Kidney capillary endothelial cell (primary cell): ENCODE measurements around the gene HSCB.
"Not testable (repeated sequence)": the region's sequence is repeated elsewhere in the genome, so short reads cannot be mapped to it uniquely, and the experiment has no call there.

Experiments
- DNase-seq: peaks from one replicate; pipeline ENCODE4 v3.0.0-alpha.2; 2018; ENCODE audit warnings: low spot score

Gene HSCB

DNA sequence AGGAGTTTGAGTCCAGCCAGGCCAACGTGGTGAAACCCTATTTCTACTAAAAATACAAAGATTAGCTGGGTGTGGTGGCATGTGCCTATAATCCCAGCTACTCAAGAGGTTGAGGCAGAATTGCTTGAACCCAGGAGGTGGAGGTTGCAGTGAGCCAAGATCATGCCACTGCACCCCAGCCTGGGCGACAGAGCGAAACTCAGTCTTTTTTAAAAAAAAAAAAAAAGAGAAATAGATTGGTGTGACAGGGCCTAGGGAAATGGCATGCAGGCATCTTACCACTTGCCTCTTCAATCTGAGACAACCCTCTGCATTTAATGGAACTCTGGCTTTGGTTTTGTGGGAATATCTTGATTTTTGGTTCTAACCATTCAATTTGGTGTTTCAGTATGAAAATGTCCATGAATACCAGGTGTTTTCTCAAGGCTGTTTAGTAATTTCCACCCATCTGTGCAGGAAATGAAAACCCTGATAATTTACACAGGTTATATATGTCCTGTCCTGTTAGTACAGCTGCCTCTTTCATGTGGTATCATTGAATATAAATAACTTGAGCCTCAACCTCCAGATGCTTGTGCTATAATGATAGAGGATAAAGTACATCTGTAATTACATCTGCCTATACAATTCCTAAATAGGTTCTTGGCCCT lies 50.1 kb downstream of the HSCB start:
- no peak for DNase-seq

GRCh38 chr22:28792491-28793383 lies 50.9 kb downstream of the HSCB start:
- DNase-seq, result no peak

GRCh38 chr22:28793976-28794584 lies 52.2 kb downstream of the HSCB start:
- DNase-seq, result no peak

- DNase-seq, result no peak
Observed at GRCh38 chr22:28795071-28795693, 53.3 kb downstream of the HSCB start.

- DNase-seq, result no peak
Observed at GRCh38 chr22:28795932-28796856, 54.4 kb downstream of the HSCB start.

DNA sequence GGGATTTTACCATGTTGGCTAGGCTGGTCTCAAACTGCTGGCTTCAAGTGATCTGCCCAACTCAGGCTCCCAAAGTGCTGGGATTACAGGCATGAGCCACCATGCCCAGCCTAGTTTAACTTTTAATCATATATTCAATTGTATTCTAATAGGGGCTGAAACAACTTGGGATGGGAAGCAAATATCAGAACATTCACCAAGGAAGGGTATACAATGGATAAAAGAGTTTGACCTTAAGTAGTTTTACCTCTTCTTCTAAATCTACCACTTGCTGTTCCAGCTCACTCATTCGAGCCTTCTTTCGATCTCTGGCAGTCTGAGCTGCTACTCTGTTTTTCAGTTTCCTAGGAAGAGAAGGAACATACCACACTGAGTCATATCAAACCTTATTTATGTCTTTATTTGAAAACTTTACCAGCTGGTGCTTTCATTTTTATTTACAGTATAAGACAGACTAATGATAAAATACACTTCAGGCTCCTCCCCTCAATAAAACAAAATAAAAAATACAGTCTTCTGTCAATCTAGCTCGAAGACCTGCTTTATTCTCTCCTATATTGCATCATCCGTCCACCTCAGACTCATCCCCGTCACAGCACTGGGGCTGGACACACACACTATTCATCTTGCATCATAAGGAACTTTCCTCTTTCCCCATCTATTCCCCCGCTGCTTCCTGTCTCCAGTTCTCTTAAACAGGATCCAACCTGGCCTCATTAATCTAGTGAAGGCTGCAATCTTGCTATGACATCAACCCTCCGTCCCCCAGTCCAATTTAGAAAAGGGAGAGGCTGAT lies 57.2 kb downstream of the HSCB start:
- peak; percentile 76 for DNase-seq

DNA sequence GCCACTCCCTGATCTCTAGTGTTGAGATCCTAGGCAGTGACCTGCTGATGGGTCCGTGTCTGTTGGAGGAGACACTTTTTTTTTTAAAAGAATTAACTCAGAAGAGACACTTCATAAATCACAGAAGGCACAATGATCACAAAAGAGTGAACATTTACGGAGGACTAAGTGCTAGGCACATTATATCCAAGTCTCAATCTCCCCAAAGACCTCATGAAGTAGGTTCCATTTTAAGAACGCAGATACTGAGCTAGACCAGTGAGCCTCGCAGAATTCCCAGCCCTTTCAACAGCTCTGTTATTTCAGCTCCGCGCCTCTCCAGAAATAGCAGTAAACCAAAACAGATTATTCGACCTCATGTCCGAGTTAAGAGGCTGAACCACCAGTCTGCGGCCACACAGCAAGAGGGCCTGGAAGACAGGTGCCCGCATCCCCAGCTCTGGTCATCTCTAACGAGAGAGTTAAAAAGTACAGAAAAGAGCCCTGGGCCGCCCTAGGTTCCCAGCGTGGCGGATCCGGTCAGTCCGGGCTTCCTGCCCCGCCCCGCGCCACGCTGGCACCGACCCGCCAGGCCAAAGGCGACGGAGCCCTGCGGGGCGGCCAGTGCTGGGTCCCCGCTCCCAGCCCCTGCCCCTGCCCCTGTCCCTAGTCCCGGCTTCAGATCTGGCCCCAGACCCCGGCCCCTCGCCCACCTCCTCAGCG lies 57.9 kb downstream of the HSCB start:
- DNase-seq, result peak; percentile 55

DNA sequence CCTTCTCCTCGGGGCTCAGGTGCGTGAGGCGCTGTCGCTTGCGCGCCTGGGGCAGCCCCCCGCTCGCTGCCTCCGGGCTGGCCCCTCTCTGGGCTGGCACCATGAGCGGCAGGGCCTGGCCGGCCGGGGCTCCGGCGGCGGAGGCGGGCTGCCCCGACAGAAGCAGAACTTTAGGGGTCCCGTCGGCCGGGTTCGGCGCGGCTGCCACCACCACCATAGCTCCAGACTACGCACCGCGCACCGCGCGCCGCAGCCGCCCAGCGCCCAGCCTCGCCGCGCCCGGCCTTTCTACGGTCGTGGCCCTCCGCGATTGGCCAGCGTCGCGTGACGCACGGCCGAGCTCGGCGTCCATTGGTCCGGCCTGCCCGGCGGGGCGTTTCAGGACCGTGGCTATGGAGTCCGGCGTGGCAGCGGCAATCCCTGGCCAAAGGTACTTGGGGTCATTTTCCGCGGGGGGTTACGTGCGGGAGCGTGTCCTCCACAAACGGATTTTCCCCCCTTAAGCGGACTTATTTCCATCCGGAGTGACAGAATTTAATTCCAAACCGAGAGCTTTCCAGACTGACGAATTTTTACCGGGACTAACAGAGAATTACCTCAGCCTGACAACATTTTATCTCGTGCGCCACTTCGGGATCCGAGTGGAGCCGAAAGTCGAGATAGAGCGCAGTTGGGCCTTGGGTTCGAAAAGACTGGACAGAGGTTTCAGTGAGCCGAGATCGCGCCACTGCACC lies 58.6 kb downstream of the HSCB start, which contains the start of gene XBP1:
TSS of gene XBP1 (minus strand) at position 262 of the 734 bp plus-strand sequence.
- DNase-seq, result peak; percentile 92

- DNase-seq, result no peak
Observed at GRCh38 chr22:28801845-28802594, 60.2 kb downstream of the HSCB start.

DNA sequence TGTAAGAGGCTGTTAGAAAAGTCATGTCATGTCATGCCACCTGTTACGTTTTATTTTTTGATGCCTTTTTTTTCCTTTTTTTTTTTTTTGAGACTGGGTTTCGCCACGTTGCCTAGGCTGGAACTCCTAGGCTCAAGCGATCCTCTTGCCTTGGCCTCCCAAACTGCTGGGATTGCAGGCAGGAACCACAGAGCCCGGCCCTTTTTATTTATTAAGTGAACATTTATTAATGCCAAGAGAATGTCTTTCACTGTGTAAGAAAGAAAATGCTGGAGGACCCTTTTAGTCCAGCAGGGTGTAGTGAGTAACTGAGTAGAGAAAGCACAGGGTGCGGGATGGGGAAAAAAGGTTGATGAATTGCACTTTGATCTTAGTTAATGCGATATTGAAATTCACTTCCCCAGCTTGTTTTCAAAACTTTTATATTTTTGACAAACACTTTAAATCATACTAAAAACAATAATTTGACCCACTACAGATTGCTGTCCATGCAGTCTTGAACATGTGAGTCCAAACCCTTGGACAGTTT lies 60.8 kb downstream of the HSCB start:
- DNase-seq, result no peak

GRCh38 chr22:28805426-28805825 lies 63.6 kb downstream of the HSCB start:
- DNase-seq, result not testable (repeated sequence)
